ENCODE measurements around the gene CSRNP3. TPM values are rescaled to one million over a fixed set of nuclear protein-coding genes. Genes with fewer than 3 reads are reported as not detected.

Gene CSRNP3
- total RNA-seq, 1 donor from 2014 or later = 2.3 TPM

DNA sequence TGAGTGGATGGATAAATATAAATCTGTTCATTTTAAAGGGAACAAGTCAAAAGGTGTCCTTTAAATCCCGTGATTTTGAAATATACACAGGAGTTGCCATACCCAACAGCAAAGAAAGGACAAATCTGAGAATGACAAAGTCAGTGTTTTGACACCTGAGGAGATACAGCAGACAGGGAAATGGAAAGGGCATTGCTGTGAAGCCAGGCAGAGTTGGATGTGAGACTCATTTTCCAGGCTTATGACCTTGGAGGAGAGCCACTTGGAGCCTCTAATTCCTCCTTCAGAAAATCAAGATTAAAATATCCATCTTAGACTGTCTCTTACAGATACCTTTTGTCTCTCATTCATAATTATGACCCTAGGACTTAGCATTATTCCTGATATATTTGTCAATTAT is 170.0 kb downstream of the CSRNP3 start:
- H3K27ac ChIP-seq = no peak overlapping the region
- no peak for ATAC-seq
- intact Hi-C loops (cut with DNase I) = no loop called here
- no peaks in the 10 kb centered on the region for H3K9me3 ChIP-seq
- H3K36me3 ChIP-seq = no peaks in the 10 kb centered on the region
- no peak for DNase-seq
- no peak overlapping the region for H3K4me3 ChIP-seq
- TF ChIP-seq, protein P1, sequence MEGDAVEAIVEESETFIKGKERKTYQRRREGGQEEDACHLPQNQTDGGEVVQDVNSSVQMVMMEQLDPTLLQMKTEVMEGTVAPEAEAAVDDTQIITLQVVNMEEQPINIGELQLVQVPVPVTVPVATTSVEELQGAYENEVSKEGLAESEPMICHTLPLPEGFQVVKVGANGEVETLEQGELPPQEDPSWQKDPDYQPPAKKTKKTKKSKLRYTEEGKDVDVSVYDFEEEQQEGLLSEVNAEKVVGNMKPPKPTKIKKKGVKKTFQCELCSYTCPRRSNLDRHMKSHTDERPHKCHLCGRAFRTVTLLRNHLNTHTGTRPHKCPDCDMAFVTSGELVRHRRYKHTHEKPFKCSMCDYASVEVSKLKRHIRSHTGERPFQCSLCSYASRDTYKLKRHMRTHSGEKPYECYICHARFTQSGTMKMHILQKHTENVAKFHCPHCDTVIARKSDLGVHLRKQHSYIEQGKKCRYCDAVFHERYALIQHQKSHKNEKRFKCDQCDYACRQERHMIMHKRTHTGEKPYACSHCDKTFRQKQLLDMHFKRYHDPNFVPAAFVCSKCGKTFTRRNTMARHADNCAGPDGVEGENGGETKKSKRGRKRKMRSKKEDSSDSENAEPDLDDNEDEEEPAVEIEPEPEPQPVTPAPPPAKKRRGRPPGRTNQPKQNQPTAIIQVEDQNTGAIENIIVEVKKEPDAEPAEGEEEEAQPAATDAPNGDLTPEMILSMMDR (IDR thresholded peaks at IDR 0.05) = no peak
- no peaks in the 10 kb centered on the region for H3K27me3 ChIP-seq (ENCODE audit: low read depth)
- H3K4me1 ChIP-seq = no peaks in the 10 kb centered on the region

DNA sequence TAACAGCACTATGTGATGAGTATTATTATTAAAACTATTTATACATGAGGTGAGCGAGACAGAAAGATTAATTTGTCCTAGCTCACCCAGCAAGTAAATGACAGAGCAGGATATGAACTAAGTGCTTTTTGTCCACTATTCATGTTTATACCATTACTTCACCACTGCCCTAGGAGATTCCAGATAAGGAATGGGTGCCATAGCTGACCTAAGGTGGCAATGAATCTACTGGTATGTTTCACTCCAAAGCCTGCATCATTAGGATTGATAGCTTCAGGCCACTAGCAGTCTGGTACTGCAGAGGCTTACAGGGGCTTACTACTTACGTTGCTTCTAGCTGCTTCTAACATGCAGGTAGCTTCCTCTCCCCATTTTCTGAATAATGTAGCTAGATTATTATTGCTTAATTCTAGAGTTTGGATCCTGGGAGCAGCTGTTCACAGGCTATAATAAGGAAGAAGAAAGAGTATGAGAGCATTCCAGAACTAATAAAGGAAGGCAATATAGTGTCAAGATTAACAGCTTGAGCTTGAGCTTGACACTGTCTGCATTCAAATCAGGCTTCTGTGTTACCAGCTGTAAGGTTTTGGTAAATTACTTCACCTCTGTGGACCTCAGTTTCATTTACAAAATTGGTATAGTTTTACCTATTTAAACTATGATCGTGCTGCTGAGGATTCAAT is 170.9 kb downstream of the CSRNP3 start:
- intact Hi-C loops (cut with DNase I) = no loop called here
- no peaks in the 10 kb centered on the region for H3K9me3 ChIP-seq
- H3K36me3 ChIP-seq = no peaks in the 10 kb centered on the region
- no peak for ATAC-seq
- DNase-seq = no peak
- no peaks in the 10 kb centered on the region for H3K27me3 ChIP-seq (ENCODE audit: low read depth)
- H3K4me1 ChIP-seq = no peaks in the 10 kb centered on the region
- H3K4me3 ChIP-seq = no peak overlapping the region
- no peak overlapping the region for H3K27ac ChIP-seq
- TF ChIP-seq, protein P1 (IDR thresholded peaks at IDR 0.05) = no peak

- intact Hi-C loops (cut with DNase I) = no loop called here
- Histone ChIP-seq H3K27me3 (ENCODE audit: low read depth) (no peaks in the 10 kb centered on the region), H3K4me1 (no peaks in the 10 kb centered on the region), H3K27ac (no peak overlapping the region), H3K4me3 (no peak overlapping the region), H3K9me3 (no peaks in the 10 kb centered on the region), H3K36me3 (no peaks in the 10 kb centered on the region)
- ATAC-seq (no peak), DNase-seq (no peak)
- TF ChIP-seq, protein P1 (IDR thresholded peaks at IDR 0.05) = no peak
Observed at GRCh38 chr2:165645930-165646831, 176.7 kb downstream of the CSRNP3 start.

DNA sequence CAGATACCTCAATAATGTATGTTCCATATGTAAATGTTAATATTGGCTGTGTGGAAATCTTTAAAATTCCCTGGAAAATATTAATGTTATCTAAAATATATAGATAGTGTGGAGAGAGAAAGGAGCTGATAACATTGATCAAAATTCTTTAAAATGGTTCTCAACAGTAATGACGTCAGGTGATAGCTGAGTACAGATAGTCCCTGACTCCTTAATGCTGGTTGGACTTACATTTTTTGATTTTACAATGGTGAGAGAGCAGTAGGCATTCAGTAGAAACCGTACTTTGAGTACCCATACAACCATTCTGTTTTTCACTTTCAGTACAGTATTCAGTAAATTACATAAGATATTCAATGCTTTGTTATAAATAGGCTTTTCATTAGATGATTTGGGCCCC is 177.9 kb downstream of the CSRNP3 start:
- H3K9me3 ChIP-seq = no peaks in the 10 kb centered on the region
- H3K27me3 ChIP-seq (ENCODE audit: low read depth) = no peaks in the 10 kb centered on the region
- no peak overlapping the region for H3K27ac ChIP-seq
- H3K4me1 ChIP-seq = no peaks in the 10 kb centered on the region
- DNase-seq (no peak), ATAC-seq (no peak)
- intact Hi-C loops (cut with DNase I) = no loop called here
- no peaks in the 10 kb centered on the region for H3K36me3 ChIP-seq
- TF ChIP-seq, protein P1 (IDR thresholded peaks at IDR 0.05) = no peak
- no peak overlapping the region for H3K4me3 ChIP-seq

GRCh38 chr2:165648801-165649200 is 179.3 kb downstream of the CSRNP3 start:
- Histone ChIP-seq H3K4me3 (no peak overlapping the region), H3K36me3 (no peaks in the 10 kb centered on the region), H3K27me3 (ENCODE audit: low read depth) (no peaks in the 10 kb centered on the region), H3K4me1 (no peaks in the 10 kb centered on the region), H3K27ac (no peak overlapping the region), H3K9me3 (no peaks in the 10 kb centered on the region)
- ATAC-seq (no peak), DNase-seq (no peak)
- TF ChIP-seq, protein P1 (IDR thresholded peaks at IDR 0.05) = no peak
- intact Hi-C loops (cut with DNase I) = no loop called here

Data from lower lobe of right lung (tissue), 2 donors.